Fibroblast of mammary gland (primary cell): ENCODE data around the gene CEP164.

Experiments used
- DNase-seq: peaks from one replicate; pipeline ENCODE4 v3.0.0-alpha.2; 2010; ENCODE audit warnings: low read depth
- H3K4me3 ChIP-seq: 2 replicates; pipeline ENCODE4 v1.5.1; 2011; ENCODE audit warnings: low read depth, mild to moderate bottlenecking, low read length, moderate library complexity; ENCODE audit not compliant: control insufficient read depth
- TF ChIP-seq, protein P1 (sequence below): conservative IDR thresholded peaks from 2 replicates; pipeline ENCODE4 v1.5.1; 2011; ENCODE audit warnings: low read depth, low read length, inconsistent platforms; ENCODE audit not compliant: control insufficient read depth, insufficient read depth

The CEP164 gene

DNA sequence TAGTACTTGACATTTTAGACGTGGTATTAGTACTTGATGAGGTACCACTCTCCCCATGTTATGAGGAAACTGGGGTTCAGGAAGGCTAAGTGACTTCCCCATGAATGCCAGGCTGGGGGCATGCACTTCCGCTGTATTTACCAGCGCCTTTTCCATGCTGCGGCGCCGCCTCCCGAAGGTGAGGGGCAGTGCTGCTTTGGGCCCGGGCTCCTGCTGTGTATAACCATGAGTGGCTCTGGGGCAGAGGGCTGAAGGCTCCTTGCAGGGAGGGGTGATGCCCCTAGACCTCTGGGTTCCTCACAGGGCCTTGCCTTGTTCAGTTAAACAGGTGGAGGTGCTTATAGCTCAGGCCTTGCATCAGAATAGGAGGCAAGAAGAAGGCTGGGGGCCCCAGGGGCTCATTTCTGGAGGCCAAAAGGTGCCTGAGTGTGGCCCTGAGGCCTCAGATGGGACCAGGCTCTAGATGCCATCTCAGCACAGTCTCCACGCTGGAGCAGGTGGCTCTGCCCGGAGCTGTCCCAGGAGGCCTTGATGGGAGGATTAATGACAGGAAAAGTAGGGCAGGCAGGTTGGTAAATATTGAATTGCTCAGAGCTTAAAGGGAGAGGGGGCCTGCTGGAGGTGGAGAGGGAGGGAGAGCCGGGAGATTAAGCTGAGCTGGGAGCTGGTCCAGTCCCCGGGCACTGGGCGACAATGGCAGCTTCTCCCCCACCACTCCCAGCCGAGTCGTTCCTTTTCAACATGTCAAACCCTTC is 129.6 kb downstream of the CEP164 start:
- TF ChIP-seq, protein P1, sequence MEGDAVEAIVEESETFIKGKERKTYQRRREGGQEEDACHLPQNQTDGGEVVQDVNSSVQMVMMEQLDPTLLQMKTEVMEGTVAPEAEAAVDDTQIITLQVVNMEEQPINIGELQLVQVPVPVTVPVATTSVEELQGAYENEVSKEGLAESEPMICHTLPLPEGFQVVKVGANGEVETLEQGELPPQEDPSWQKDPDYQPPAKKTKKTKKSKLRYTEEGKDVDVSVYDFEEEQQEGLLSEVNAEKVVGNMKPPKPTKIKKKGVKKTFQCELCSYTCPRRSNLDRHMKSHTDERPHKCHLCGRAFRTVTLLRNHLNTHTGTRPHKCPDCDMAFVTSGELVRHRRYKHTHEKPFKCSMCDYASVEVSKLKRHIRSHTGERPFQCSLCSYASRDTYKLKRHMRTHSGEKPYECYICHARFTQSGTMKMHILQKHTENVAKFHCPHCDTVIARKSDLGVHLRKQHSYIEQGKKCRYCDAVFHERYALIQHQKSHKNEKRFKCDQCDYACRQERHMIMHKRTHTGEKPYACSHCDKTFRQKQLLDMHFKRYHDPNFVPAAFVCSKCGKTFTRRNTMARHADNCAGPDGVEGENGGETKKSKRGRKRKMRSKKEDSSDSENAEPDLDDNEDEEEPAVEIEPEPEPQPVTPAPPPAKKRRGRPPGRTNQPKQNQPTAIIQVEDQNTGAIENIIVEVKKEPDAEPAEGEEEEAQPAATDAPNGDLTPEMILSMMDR, result no peak
- DNase-seq, result no peak
- no peak overlapping the region for H3K4me3 ChIP-seq

DNA sequence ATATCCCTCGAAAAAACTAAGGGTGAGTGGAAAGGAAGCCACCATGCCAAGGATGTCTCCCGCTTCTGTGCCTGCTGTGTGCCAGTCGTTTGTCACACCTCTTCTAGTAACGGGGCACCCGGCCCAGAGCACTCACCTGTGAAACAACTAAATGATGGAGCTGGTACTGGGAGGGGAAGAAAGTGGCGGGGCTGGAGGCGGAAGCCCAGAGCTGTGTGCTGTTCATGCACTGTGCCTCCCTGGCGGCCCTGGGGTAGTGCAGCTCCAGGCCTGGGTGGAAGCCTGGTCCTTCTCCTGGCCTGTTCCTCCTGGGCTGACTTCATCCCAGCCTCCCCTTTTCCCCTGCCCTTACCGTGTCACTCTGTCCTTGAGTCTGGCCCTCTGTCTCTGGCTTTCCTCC is 130.2 kb downstream of the CEP164 start:
- TF ChIP-seq, protein P1, result no peak
- no peak for DNase-seq
- no peak overlapping the region for H3K4me3 ChIP-seq

DNA sequence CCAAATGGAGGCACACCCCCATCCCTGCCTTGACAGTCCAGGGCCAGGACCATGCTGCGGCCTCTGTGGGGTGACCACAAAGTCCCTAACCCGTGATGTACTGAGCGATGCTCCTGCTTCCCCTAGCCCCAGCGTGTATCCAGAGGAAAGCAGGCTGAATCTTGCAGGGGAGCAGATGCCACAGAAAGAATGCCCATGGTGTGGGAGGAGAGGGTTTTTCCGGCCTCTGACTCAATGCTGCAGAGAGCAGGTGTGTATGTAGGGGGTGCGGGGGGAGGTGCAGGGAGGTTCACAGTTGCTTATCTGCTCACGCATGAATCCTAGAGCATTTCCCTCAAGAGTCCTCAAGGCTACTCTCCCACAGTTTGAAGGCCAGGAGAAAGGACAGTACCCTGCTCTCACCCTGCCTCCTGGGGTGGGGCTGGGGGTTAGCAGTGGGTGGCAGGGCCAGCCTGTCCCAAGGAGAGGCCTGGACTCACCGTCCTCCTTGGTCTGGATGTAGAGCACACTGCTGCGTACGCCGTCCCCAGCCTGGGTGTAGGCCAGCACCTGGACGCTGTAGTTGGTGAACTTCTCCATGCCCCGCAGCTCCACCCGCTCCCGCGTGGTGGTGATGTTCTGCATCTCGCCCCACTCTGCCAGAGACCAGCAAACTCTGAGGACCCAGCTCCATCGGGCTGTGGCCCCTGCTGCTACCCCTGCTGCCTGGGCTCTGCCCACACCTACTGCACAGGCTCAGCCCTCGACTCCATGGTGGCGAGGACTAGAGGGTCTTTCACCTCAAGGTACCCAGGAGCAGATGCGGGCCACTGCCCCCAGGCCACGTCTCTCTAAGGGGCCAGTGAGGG is 130.8 kb downstream of the CEP164 start:
- no peak for DNase-seq
- TF ChIP-seq, protein P1, result no peak
- no peak overlapping the region for H3K4me3 ChIP-seq

DNA sequence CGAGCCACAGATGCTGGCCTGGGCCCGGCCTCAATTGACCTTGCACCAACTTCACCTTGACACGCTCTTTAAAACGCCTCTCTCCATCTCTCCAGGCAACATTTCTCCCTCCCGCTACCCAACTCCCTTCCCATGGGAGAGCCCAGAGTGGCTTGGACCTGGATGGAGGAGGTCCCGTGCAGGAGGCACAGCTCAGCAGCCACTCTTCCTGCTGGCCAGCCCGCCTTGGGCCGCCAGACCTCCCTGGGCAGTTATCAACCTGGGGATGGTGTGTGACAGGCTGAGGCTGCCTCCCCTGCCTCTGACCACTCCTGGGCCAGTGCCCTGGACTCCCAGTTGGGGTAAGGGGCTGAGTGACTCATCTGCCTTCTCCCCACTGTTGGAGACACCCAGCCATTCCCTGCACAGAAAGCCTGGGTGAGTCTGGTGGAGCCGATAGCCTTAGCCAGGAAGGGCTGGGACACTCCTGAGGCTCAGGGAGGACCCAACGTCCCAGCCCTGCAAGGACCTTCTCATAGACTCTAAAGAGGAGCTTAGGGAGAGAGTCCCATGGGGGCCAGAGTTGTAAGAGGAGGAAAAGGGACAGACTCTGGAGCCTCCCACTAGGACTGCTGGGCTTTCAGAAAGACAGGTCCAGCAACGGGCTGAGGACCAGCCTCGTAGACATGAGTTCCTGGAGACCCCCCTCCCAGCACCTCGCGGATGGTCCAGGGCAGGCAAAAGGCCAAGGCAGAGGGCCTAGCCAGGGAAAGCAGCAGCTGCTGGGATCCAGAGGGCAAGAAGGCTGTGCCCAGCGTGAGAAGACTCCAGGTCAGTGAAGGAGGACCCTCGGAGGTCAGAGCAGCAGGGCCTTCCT is 131.7 kb downstream of the CEP164 start:
- TF ChIP-seq, protein P1, result no peak
- no peak overlapping the region for H3K4me3 ChIP-seq
- DNase-seq, result no peak

DNA sequence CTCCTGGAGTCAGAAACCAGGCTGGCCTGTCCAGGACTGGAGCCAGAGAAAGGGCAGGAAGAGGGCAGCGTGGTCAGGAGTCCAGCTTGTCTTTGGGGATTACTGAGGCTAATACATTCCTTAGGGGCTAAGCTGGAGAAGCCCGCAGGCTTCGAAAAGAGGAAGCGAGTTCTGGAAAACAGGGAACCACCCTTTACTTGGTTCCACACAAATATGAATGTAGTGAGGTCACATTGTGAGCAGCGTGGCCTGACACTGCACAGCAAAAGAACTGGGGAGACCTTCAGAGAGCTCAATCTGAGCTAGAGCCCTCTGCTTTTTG is 132.3 kb downstream of the CEP164 start:
- no peak overlapping the region for H3K4me3 ChIP-seq

More for the DNA sequence above, 132.3 kb downstream of the CEP164 start:
- no peak for DNase-seq
- TF ChIP-seq, protein P1, result no peak
